Islet precursor cell (in vitro differentiated cells): Measurements from ENCODE around the gene CBX8.

ENCODE experiments used
- DNase-seq: peaks from one replicate; pipeline ENCODE4 v3.0.0-alpha.2; 2018

The CBX8 gene

DNA sequence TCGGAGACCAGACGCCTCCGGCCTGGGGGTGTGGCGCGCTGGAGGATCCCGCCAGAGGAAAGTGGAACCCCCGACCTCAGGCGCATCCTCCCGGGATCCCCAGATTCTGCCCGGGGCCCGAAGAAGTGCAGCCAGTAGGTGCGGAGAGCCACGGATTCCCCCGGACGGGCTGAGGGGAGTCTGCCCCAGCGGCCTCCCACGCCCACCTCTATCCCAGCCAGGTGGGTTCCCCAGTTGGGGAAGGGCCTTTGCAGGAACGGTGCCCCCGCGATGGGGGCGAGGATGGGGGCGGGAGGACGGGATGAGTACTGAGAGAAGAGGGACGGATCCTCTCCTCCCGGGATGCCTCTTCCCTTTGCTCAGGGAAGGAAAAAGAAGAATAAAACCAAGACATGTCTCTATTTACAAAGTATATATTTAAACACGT, 5.1 kb downstream of the CBX8 start:
- DNase-seq = no peak

DNA sequence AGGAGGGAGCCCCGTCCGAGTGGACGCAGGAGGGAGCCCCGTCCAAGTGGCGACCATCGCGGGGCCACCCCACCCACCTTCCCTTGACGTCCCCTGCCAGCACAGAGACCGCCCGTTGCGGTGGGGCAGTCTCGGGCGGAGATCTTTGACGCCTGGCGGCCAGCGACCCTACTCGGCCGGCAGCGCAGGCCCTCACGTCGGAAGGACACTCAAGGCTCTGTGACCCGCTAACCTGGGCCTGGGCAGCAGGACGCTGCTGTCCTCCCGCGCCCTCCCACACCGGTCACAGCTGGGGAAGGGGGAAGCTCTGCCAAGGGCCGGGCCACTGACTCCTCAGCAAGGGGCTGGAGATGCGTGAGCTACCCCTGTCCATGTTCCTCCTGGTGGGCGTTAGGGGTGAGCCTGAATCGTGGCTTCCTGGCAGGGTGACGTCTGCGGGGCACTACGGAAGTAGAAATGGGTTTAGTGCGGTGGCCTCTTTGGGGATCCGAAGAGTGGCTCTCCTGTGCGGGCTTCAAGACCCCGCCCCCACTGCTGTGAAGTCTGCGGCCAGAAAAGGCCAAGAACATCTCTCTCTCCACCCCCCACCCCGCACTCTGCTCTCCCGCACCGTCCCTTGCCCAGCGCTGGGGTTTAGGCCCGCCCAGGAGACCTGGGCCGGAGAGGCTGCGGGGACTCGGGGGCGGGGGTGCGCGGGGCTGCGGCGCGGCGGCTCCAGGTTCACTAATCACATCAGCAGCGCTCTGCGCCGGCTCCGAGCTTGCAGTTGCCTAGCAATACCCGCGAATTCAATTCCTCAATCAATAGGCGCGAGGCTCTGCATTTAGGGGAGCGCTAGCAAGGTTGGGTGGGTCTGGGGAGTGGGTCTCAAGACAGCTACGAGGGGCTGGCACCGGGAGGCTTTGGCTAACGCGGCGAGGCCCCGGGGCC, 5.8 kb downstream of the CBX8 start:
- peak; percentile 57 for DNase-seq

DNA sequence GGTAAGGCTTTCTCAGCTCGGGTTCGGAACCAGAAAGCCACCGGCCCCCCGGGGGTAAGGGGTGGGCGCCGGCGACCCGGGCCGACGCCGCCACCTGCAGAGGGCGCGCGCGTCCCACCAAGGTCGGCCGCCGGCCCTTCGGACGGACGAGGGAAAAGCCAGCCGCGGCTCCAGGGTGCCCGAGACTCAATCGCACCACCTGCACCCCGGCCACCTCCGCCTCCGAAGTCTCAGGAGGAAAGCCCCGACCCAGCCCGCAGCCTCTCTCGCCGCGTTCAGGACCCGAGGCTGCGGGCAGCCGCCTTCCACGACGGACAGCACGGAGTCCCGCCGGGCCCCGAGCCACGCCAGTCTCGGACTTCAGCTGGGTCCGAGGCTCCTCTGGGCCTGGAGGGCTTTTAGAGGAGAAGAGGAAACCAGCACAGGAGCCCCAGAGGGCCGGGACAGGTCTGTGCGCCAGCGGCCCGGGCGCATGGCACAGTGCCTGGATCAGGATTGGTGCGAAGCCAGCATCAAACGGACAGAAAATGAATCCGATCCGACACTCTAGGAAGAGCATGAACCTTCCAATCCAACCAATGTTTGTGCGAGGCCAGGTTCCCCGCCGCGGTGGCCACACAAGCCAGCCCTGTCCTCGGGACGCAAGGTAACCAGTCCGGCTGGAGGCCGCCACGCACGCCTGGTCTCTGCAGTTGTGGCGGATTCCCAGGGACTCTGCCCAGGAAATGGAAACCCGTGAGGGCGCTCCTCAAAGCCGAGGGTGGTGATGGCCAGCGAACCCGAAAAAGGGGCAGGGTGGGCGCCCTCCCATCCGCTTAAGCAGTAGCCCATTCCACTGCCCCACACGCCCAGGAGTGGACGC, 6.7 kb downstream of the CBX8 start:
- peak; percentile 76 for DNase-seq

DNA sequence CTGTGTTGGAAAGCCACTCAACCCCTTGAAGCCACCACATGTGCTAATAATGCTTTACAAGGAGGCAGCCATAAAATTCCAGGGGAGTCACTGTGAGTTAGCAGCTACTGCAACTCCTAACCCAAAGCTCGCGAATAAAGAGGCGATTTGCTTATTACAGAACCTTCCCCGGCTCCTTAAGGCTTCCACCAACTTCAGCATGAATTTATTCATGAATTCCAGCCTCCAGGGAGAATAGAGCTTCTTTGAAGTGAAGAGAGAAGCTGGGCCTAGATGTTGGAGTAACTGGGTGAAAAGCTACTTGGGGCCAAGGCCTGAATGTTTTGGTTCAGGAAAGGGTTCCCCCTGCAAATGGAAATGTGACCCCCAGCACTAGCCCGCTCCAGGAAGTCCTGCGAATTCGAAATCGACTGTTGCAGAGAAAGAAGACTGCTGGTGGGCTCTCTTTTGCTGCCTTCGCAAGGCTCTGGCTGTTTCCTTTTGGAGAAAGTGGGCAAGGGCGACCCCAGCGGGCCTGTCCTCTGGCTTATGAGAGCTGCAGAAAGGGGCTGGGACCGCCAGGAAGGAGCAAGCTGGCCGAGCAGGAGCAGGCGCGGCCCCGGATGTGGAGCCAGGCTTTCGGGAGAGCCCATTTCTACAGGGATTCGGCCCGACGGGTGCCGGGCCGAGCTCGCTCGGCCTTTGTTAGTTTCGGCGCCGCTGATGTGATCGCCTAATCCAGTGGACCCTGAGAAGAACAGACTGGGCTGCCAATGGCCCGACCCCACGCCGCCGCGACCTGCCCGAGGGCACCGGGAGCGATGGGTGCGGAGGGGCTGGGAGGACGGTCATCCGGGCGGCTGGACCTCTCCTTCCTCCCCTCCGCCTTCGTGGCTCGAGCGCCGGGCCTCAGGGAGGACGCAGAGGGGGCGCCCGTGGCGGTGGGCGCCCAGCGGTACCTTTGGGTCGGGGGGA, 7.6 kb downstream of the CBX8 start:
- peak; percentile 90 for DNase-seq

- no peak for DNase-seq
Observed at GRCh38 chr17:79788455-79788854, 8.4 kb downstream of the CBX8 start.

- peak; percentile 80 for DNase-seq
Observed at GRCh38 chr17:79786930-79787643, 9.8 kb downstream of the CBX8 start.

GRCh38 chr17:79785900-79786810, 10.7 kb downstream of the CBX8 start:
- DNase-seq = no peak

- DNase-seq = no peak
Observed at GRCh38 chr17:79785017-79785899, 11.6 kb downstream of the CBX8 start.

GRCh38 chr17:79784353-79785016, 12.4 kb downstream of the CBX8 start:
- no peak for DNase-seq

- DNase-seq = no peak
Observed at GRCh38 chr17:79783891-79784290, 13.0 kb downstream of the CBX8 start.

GRCh38 chr17:79781736-79782575, 14.9 kb downstream of the CBX8 start:
- DNase-seq = no peak

- no peak for DNase-seq
Observed at GRCh38 chr17:79781012-79781650, 15.7 kb downstream of the CBX8 start.

DNA sequence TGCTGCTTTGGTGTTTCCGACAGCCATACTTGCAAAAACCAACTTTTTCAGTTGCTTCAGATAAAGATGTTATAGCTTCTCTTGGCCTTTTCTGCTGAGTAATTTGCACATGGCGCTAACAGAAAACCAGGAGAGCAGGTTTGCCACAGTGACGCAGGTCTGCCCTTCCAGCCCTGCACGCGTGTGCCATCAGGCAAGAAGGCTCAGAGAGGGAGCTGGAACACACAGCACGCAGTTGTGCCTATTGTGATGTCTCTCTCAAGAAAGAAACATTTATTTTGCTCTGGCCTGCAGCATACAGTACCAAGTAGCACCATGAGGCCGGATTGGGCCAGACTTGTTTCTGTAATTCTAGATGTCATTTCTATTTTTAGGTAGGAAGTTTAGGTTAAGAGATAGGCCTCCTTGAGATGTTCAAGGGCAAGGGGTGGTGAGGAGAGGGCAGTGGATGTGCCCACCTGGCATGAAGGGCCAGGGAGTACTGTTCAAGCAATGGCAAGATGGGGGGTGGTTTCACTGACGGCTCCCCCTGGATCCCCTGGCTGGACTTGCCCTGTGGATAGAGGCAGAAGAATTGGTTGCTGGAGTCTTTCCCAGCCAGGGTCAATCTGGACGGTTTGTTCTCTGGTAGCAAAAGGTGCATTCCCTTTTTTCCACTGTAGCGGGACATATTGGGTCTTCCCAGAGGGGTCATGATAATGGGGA, 17.1 kb downstream of the CBX8 start:
- no peak for DNase-seq

- peak; percentile 79 for DNase-seq
Observed at GRCh38 chr17:79779084-79779529, 17.8 kb downstream of the CBX8 start.

- peak; percentile 70 for DNase-seq
Observed at GRCh38 chr17:79778504-79779083, 18.3 kb downstream of the CBX8 start.

DNA sequence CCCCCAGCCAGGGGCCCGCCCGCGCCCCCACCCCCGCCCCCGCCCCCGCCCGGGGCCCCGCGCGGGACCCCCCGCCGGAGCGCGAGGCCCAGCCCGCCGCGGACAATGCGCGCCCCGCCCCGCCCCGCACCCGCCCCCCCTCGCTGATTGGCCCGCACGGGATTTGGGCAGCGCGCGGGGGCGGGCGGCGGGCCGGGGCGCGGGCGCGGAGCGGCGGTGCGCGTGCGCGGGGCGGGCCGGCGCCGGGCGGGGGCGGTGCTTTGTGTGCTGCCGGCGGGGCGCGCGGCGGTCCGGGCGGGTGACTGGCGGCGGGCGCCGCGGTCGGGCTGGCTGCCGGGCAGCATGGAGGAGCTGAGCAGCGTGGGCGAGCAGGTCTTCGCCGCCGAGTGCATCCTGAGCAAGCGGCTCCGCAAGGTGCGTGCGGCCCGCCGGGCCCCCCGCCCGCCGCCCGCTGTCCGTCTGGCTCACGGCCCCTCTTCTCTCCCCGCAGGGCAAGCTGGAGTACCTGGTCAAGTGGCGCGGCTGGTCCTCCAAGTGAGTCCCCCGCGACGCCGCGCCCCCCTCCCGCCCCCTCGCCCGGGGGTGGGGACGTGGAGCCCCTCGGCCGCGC, 18.9 kb downstream of the CBX8 start, which contains the start of gene CBX2:
Gene CBX2 (plus strand): TSS at position 255 of the 610 bp plus-strand sequence. CDS start 88 bp downstream, at position 343.
- DNase-seq = peak; percentile 91
